CD8-positive, alpha-beta memory T cell (primary cell): ENCODE measurements around the gene RETREG2. TPM values are rescaled to one million over a fixed set of nuclear protein-coding genes. Genes with fewer than 3 reads are reported as not detected.

Experiments used
- CTCF ChIA-PET: fragments of 350-600 bp; sonication (Branson Sonifier 250); formaldehyde crosslinking; loops from one replicate; lab custom pipeline; 2021; ENCODE audit warnings: antibody characterized with exemption; lab: Charles Lee
- POLR2A ChIA-PET: fragments of 350-600 bp; sonication (Branson Sonifier 250); formaldehyde crosslinking; loops from one replicate; lab custom pipeline; 2021; ENCODE audit warnings: antibody characterized with exemption; lab: Charles Lee
- DNase-seq, 5 donors: peaks; one replicate each; pipeline versions ENCODE4 v3.0.0 to v3.0.0-alpha.2; 2020 to 2022; ENCODE audit warnings: mixed read lengths in 1 of 5
- H3K27ac ChIP-seq: one replicate; pipeline ENCODE4 v1.7.0; 2013; ENCODE audit warnings: low read depth, mild to moderate bottlenecking, low read length, moderate library complexity
- H3K27me3 ChIP-seq: 2 replicates; pipeline ENCODE4 v1.7.0; 2013; ENCODE audit warnings: low read length, mild to moderate bottlenecking; ENCODE audit not compliant: insufficient read depth, poor library complexity, severe bottlenecking
- H3K36me3 ChIP-seq: 2 replicates; pipeline ENCODE4 v1.7.0; 2013; ENCODE audit warnings: mild to moderate bottlenecking, low read length, moderate library complexity; ENCODE audit not compliant: insufficient read depth
- H3K4me1 ChIP-seq: 2 replicates; pipeline ENCODE4 v1.7.0; 2013; ENCODE audit warnings: mild to moderate bottlenecking, low read length, moderate library complexity; ENCODE audit not compliant: insufficient read depth
- H3K4me3 ChIP-seq: 2 replicates; pipeline ENCODE4 v1.7.0; 2013; ENCODE audit warnings: mild to moderate bottlenecking, low read length
- H3K9me3 ChIP-seq: 2 replicates; pipeline ENCODE4 v1.7.0; 2013; ENCODE audit warnings: mild to moderate bottlenecking, low read length
- H3K27ac Mint-ChIP-seq, 8 donors: one replicate each; pipeline ENCODE4 v1.8.0; 2020 to 2021; ENCODE audit warnings: mixed read lengths in 8 of 8, mild to moderate bottlenecking in 6 of 8, inconsistent platforms in 3 of 8, moderate library complexity in 3 of 8
- H3K27me3 Mint-ChIP-seq, 2 donors: one replicate each; pipeline ENCODE4 v1.8.0; 2020 to 2021; ENCODE audit warnings: mixed read lengths in 2 of 2, mild to moderate bottlenecking in 1 of 2, moderate library complexity in 1 of 2
- H3K36me3 Mint-ChIP-seq, 3 donors: one replicate each; pipeline ENCODE4 v1.8.0; 2020 to 2021; ENCODE audit warnings: mixed read lengths in 3 of 3, inconsistent platforms in 1 of 3, mild to moderate bottlenecking in 1 of 3
- H3K4me1 Mint-ChIP-seq, 3 donors: one replicate each; pipeline ENCODE4 v1.8.0; 2020 to 2021; ENCODE audit warnings: mixed read lengths in 3 of 3, inconsistent platforms in 1 of 3, mild to moderate bottlenecking in 1 of 3
- H3K4me3 Mint-ChIP-seq, 7 donors: one replicate each; pipeline ENCODE4 v1.8.0; 2020 to 2021; ENCODE audit warnings: mixed read lengths in 7 of 7, mild to moderate bottlenecking in 6 of 7, moderate library complexity in 4 of 7, inconsistent platforms in 2 of 7
- H3K9me3 Mint-ChIP-seq, 5 donors: one replicate each; pipeline ENCODE4 v1.8.0; 2020 to 2022; ENCODE audit warnings: mixed read lengths in 5 of 5, mild to moderate bottlenecking in 3 of 5, moderate library complexity in 2 of 5, inconsistent platforms in 1 of 5
- polyA plus RNA-seq: library from polyadenylated mRNA; unstranded; fragments of 300-500 nt; fragmentation: Illumina TruSeq; gene quantifications from one replicate; pipeline ENCODE4 v1.2.3, GENCODE V29; 2021
- total RNA-seq, 2 experiments: library from RNA; stranded (reverse); gene quantifications; one replicate each; pipeline ENCODE4 v1.2.3, GENCODE V29; 2021

The RETREG2 gene
- total and polyA plus RNA-seq, 3 experiments from 2014 or later = 65.9 to 76.1 (median 67.6) TPM

DNA sequence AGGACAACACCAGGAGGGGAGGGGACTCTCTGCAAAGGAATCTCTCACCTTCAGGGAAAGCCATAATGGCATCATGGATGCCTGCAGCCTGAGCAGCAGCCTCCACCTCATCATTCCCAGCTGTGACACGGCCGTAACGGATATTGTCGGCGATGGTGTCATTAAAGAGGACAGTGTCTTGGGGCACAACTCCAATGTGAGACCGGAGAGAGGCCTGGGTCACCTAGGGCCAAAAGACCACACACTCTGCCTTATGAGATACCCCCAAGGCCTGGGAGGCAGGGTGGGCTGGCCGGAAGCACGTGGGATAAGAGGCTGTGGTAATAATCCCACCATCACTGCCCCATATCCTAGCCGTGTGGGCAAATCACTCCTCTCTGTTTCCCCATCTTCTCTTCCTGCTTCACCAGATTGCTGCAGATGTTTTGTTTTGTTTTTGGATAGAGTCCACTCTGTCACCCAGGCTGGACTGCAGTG is 32.8 kb downstream of the RETREG2 start:
- Histone ChIP-seq H3K27me3 (no peaks in the 10 kb centered on the region), H3K4me3 (peak overlapping the region; percentile 34), H3K36me3 (peaks cover 20% of the 10 kb centered on the region), H3K4me1 (peaks cover 26% of the 10 kb centered on the region), H3K27ac (peak overlapping the region; percentile 67), H3K9me3 (no peaks in the 10 kb centered on the region)
- Mint-ChIP-seq H3K4me1 (peaks cover 30 to 52% (median 48%) of the 10 kb centered on the region in 3 donors), H3K4me3 (peak overlapping the region in 6 of 7 donors; percentile 11 to 88 (median 80)), H3K36me3 (peaks cover 0 to 31% (median 5%) of the 10 kb centered on the region in 3 donors), H3K27ac (peak overlapping the region; percentile 84 to 100 (median 95)), H3K27me3 (no peaks in the 10 kb centered on the region), H3K9me3 (no peaks in the 10 kb centered on the region)
- DNase-seq = no peak
- ChIA-PET CTCF (interaction anchor here (0.6 to 9.0 kb wide), 34 partner anchors 9 to 181 kb away, joined by 3 to 110 read pairs (median 6); partner anchors contain the start of genes ANKZF1, ATG9A, CNPPD1 and DNAJB2), POLR2A (interaction anchor here (0.7 to 1.3 kb wide), 11 partner anchors 18 to 131 kb away, joined by 3 to 23 read pairs (median 5); partner anchors contain the start of genes CNPPD1, DNAJB2 and TUBA4A)

DNA sequence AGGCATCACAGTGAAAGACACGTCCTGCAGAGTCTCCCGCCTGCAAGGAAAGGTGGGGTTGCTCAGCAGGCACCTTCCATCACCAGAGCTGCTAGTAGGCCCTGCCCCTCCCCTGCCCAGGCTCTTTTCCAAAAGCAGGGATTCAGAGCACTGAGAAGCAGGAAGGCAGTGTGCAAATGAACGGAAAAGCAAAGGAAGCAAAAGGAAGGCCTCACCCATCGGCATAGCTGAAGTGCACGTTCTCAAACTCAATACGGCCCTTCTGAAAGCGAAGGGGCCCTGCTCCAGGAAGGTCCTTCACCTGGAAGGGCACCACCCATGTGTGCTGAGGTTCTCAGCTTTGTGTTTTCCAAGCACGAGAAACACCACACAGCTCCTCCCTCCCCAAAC is 34.9 kb downstream of the RETREG2 start:
- no peaks in the 10 kb centered on the region for H3K9me3 ChIP-seq
- no peak overlapping the region for H3K4me3 ChIP-seq
- H3K4me1 ChIP-seq = peaks cover 18% of the 10 kb centered on the region
- H3K36me3 Mint-ChIP-seq = peaks cover 0 to 21% (median 5%) of the 10 kb centered on the region in 3 donors
- ChIA-PET CTCF (interaction anchor here (0.9 to 9.0 kb wide), 8 partner anchors 12 to 89 kb away, joined by 3 to 110 read pairs (median 8); partner anchors contain the start of genes CNPPD1, NHEJ1 and SLC23A3), POLR2A (no interaction called here)
- H3K27ac Mint-ChIP-seq = peak overlapping the region in 2 of 8 donors; percentile 55 to 74
- peak overlapping the region in 1 of 7 donors; percentile 65 for H3K4me3 Mint-ChIP-seq
- H3K4me1 Mint-ChIP-seq = peaks cover 27 to 47% (median 40%) of the 10 kb centered on the region in 3 donors
- no peaks in the 10 kb centered on the region for H3K9me3 Mint-ChIP-seq
- H3K27ac ChIP-seq = no peak overlapping the region
- peaks cover 13% of the 10 kb centered on the region for H3K36me3 ChIP-seq
- peaks cover 0 to 2% of the 10 kb centered on the region in 2 donors for H3K27me3 Mint-ChIP-seq
- H3K27me3 ChIP-seq = no peaks in the 10 kb centered on the region
- no peak for DNase-seq

DNA sequence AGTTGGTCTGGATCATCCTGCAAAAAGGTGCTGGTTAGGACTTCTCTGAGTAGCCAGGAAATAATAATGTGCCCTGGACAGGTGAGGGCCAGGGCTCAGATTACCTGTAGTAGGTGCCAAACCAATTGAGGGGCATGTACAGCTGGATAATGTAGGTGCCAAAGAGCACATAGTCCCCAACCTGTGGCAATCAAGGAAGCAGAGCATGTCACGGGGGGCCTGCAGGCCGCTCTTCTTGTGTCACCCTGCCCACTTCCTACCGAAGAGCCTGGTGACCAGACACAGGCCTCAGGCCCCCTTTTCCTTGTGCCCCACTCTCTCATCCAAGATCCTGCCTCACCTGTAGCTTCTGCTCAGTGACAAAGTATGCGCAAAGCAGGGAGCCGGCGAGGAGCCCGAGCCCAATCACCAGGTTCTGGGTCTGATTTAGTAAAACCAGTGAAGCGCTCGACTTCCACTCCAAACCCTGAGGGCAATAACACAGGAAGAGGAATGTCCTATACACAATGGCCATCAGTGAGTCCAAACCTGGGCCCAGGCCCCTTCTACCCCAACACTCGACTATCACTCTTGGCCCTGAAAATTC is 35.5 kb downstream of the RETREG2 start:
- H3K27ac ChIP-seq = no peak overlapping the region
- H3K27me3 Mint-ChIP-seq = peaks cover 0 to 2% of the 10 kb centered on the region in 2 donors
- H3K4me1 Mint-ChIP-seq = peaks cover 25 to 45% (median 36%) of the 10 kb centered on the region in 3 donors
- H3K9me3 Mint-ChIP-seq = no peaks in the 10 kb centered on the region
- ChIA-PET POLR2A (no interaction called here), CTCF (interaction anchor here (0.9 to 9.0 kb wide), 8 partner anchors 13 to 89 kb away, joined by 3 to 110 read pairs (median 8); partner anchors contain the start of genes CNPPD1, NHEJ1 and SLC23A3)
- H3K4me3 Mint-ChIP-seq = peak overlapping the region in 1 of 7 donors; percentile 65
- H3K36me3 Mint-ChIP-seq = peaks cover 0 to 16% (median 5%) of the 10 kb centered on the region in 3 donors
- H3K36me3 ChIP-seq = peaks cover 8% of the 10 kb centered on the region
- no peak for DNase-seq
- H3K9me3 ChIP-seq = no peaks in the 10 kb centered on the region
- H3K27me3 ChIP-seq = no peaks in the 10 kb centered on the region
- peak overlapping the region in 1 of 8 donors; percentile 55 for H3K27ac Mint-ChIP-seq
- H3K4me1 ChIP-seq = peaks cover 18% of the 10 kb centered on the region
- no peak overlapping the region for H3K4me3 ChIP-seq

DNA sequence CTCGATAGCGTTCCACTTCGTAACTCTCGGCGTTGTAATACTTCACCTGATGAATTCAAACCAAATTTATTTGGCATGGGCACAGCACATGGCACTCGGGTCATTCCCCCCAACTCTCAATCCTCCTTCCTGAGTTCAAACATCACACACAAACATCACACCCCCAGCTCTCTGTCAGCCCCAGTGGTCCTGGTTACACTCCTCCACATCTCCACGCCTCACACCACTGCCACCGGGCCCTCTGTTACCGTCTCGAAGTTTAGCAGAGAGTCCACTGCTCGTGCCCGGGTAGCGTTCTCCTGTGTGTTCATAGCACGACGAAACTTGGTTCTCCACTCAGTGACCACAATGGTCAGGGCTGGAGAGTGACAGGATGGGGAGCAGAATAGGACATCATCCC is 36.1 kb downstream of the RETREG2 start:
- ChIA-PET CTCF (interaction anchor here (1.0 to 9.0 kb wide), 5 partner anchors 9 to 81 kb away, joined by 3 to 68 read pairs (median 22); partner anchors contain the start of genes NHEJ1 and SLC23A3), POLR2A (no interaction called here)
- H3K4me1 ChIP-seq = peaks cover 21% of the 10 kb centered on the region
- H3K36me3 ChIP-seq = peaks cover 3% of the 10 kb centered on the region
- Mint-ChIP-seq H3K36me3 (peaks cover 0 to 10% (median 5%) of the 10 kb centered on the region in 3 donors), H3K27me3 (peaks cover 0 to 2% of the 10 kb centered on the region in 2 donors), H3K4me1 (peaks cover 25 to 43% (median 33%) of the 10 kb centered on the region in 3 donors), H3K9me3 (no peaks in the 10 kb centered on the region), H3K27ac (peak overlapping the region in 1 of 8 donors; percentile 80), H3K4me3 (no peak overlapping the region)
- no peaks in the 10 kb centered on the region for H3K9me3 ChIP-seq
- no peak overlapping the region for H3K4me3 ChIP-seq
- no peak for DNase-seq
- H3K27me3 ChIP-seq = no peaks in the 10 kb centered on the region
- H3K27ac ChIP-seq = no peak overlapping the region

DNA sequence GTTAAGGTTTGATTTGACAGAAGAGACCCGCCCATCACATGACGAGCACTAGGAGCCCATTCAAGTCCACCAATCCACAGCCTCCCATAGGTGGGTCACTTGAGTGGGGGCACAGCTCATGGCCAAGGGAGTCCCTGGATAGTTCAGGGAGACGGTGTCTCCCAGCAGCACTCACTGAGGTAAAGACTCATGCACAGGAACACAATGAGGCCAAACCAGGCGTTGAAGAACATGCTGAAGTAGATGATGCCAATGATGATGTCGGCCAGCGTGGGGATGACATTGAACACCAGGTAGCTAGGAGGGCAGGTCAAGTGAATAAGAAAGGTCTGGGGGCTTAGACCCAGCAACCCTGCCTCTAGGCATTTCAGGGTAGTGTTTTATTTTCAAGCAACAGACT is 36.7 kb downstream of the RETREG2 start:
- no peak for DNase-seq
- ChIA-PET CTCF (interaction anchor here (1.0 to 9.0 kb wide), 6 partner anchors 10 to 80 kb away, joined by 3 to 68 read pairs (median 14); partner anchors contain the start of genes NHEJ1 and SLC23A3), POLR2A (interaction anchor here (0.5 to 0.6 kb wide), 2 partner anchors 44 to 77 kb away, joined by 3 to 5 read pairs; no protein-coding TSS in a partner anchor)
- Histone ChIP-seq H3K27ac (no peak overlapping the region), H3K4me3 (no peak overlapping the region), H3K27me3 (no peaks in the 10 kb centered on the region), H3K4me1 (peaks cover 26% of the 10 kb centered on the region), H3K36me3 (no peaks in the 10 kb centered on the region), H3K9me3 (no peaks in the 10 kb centered on the region)
- peaks cover 0 to 2% of the 10 kb centered on the region in 2 donors for H3K27me3 Mint-ChIP-seq
- peaks cover 0 to 9% (median 5%) of the 10 kb centered on the region in 3 donors for H3K36me3 Mint-ChIP-seq
- H3K9me3 Mint-ChIP-seq = no peaks in the 10 kb centered on the region
- peak overlapping the region in 1 of 7 donors; percentile 56 for H3K4me3 Mint-ChIP-seq
- peak overlapping the region in 1 of 8 donors; percentile 80 for H3K27ac Mint-ChIP-seq
- H3K4me1 Mint-ChIP-seq = peaks cover 26 to 43% (median 33%) of the 10 kb centered on the region in 3 donors

DNA sequence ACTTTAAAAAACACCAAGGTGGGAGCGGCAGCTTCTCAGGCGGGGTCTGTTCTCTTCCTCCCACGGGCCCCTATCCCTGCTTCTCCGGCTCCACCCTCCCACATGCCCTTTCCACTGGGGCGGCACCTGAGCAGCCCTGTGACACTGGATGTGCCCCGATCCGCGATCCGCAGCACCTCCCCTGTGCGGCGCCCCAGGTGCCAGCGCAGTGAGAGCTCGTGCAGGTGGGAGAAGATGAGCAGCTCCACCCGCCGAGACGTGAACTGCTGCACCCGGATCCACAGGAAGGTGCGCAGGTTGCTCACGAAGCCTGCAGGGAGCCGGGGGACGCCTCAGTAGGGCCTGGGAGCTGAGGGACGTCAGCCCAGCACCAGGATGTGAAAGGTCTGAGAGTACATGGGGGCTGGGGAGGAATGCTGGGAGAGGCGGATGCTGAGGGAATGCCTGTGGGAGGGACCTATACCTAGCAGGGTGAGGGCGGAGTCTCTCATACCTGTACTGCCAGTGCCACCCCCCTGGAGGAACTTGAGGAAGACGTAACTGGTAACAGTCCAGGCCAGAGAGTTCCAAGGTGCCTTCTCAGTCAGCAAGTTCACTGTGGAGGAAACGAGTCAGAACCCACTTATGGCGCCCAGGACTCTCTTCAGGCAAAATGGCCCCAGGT is 37.9 kb downstream of the RETREG2 start:
- H3K36me3 Mint-ChIP-seq = peaks cover 0 to 19% (median 5%) of the 10 kb centered on the region in 3 donors
- H3K36me3 ChIP-seq = peaks cover 8% of the 10 kb centered on the region
- H3K9me3 Mint-ChIP-seq = no peaks in the 10 kb centered on the region
- H3K27me3 ChIP-seq = no peaks in the 10 kb centered on the region
- peaks cover 22 to 32% (median 24%) of the 10 kb centered on the region in 3 donors for H3K4me1 Mint-ChIP-seq
- H3K27me3 Mint-ChIP-seq = peaks cover 0 to 2% of the 10 kb centered on the region in 2 donors
- H3K27ac ChIP-seq = no peak overlapping the region
- POLR2A ChIA-PET = interaction anchor here (0.9 to 1.3 kb wide), 2 partner anchors 39 to 79 kb away, joined by 3 to 4 read pairs; partner anchors contain the start of gene CNPPD1
- H3K27ac Mint-ChIP-seq = peak overlapping the region in 2 of 8 donors; percentile 70 to 72
- H3K4me3 ChIP-seq = no peak overlapping the region
- no peaks in the 10 kb centered on the region for H3K9me3 ChIP-seq
- H3K4me1 ChIP-seq = peaks cover 22% of the 10 kb centered on the region
- H3K4me3 Mint-ChIP-seq = peak overlapping the region in 1 of 7 donors; percentile 51
- CTCF ChIA-PET = interaction anchor here (0.6 to 9.0 kb wide), 12 partner anchors 33 to 79 kb away, joined by 3 to 68 read pairs (median 4); partner anchors contain the start of genes NHEJ1, SLC23A3 and TUBA4B
- DNase-seq = no peak

DNA sequence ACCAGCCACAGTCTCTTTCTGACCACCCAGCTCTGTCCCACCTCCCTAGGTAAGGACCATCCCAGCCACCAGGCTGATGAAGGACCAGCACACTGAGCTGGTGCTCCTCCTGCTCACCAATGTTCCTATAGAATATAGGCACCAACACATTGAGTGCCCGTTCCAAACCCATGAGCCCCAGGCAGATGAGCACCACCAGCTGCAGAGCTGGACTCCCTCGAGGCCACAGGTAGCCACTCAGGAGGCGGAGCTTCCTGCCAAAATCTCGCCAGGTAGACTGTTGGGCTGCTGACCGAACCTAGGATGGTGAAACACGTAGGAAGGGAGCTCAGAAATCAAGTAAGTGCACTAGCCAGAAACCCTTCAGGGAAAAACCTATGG is 38.5 kb downstream of the RETREG2 start:
- peak overlapping the region in 2 of 8 donors; percentile 72 to 83 for H3K27ac Mint-ChIP-seq
- peak overlapping the region in 5 of 7 donors; percentile 22 to 54 (median 51) for H3K4me3 Mint-ChIP-seq
- Histone ChIP-seq H3K9me3 (no peaks in the 10 kb centered on the region), H3K4me3 (no peak overlapping the region), H3K27me3 (no peaks in the 10 kb centered on the region), H3K4me1 (peaks cover 18% of the 10 kb centered on the region), H3K36me3 (peaks cover 13% of the 10 kb centered on the region), H3K27ac (no peak overlapping the region)
- H3K4me1 Mint-ChIP-seq = peaks cover 17 to 27% (median 19%) of the 10 kb centered on the region in 3 donors
- H3K27me3 Mint-ChIP-seq = peaks cover 0 to 2% of the 10 kb centered on the region in 2 donors
- CTCF ChIA-PET = interaction anchor here (0.6 to 9.0 kb wide), 12 partner anchors 12 to 84 kb away, joined by 3 to 68 read pairs (median 3); partner anchors contain the start of genes DNAJB2, NHEJ1 and SLC23A3
- H3K36me3 Mint-ChIP-seq = peaks cover 2 to 24% (median 9%) of the 10 kb centered on the region in 3 donors
- POLR2A ChIA-PET = interaction anchor here (1.3 kb wide), 1 partner anchor 40 kb away, joined by 4 read pairs; the partner anchor contains the start of gene CNPPD1
- no peaks in the 10 kb centered on the region for H3K9me3 Mint-ChIP-seq
- no peak for DNase-seq
